Right lung (tissue), 5 donors: Measurements from ENCODE around the gene ZIK1. TPM values are rescaled to one million over a fixed set of nuclear protein-coding genes. Genes with fewer than 3 reads are reported as not detected.

Experiments used
- DNase-seq, 2 donors: peaks; one replicate each; pipeline ENCODE4 v3.0.0-alpha.2; 2013
- polyA plus RNA-seq, 5 donors: library from polyadenylated mRNA; unstranded; fragments of 120-200 nt; gene quantifications; one replicate each; pipeline versions ENCODE4 v1.2.1 to v1.2.3, GENCODE V29; 2013; ENCODE audit warnings: inconsistent platforms in 1 of 5, low replicate concordance in 1 of 5; ENCODE audit not compliant: insufficient read length in 5 of 5, insufficient read depth in 1 of 5

ZIK1 gene
- polyA plus RNA-seq, 5 donors: 11.4 to 23.8 (median 17.6) TPM

DNA sequence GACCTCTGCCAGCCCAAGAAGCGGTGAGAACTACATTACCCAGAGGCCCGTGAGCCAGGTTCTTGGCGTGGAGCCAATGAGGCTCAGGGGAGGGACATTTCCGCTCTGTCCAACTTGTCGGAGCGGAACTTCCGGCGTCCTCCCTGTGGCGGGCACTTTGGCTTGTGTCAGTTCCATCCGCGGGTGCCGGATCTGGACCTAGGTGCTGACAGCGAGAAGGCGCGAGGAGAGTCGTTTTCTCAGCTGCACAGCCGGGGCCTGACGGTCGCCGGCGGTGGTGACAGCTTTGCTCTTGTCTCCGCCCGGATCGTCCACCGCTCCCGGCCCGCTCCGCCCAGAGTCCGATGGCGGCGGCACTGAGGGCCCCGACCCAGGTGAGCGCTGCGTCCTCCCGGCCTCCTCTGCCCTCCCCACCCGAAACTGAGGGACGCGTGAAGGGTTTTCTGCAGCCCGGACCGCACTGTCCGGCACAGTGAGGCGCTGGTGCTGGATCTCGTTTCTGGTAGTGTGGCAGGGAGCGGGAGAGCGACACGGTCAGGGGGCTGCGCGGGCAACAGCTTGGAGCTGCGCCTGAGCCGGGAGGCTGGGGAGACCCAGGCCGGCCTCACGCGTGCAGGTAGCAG, 15.9 kb downstream of the ZIK1 start, which contains the start of gene ZNF530:
TSS of gene ZNF530 (plus strand) at position 125 of the 623 bp plus-strand sequence. CDS start 4,461 bp downstream, outside the sequence.
- peak; percentile 91 to 92 for DNase-seq

DNA sequence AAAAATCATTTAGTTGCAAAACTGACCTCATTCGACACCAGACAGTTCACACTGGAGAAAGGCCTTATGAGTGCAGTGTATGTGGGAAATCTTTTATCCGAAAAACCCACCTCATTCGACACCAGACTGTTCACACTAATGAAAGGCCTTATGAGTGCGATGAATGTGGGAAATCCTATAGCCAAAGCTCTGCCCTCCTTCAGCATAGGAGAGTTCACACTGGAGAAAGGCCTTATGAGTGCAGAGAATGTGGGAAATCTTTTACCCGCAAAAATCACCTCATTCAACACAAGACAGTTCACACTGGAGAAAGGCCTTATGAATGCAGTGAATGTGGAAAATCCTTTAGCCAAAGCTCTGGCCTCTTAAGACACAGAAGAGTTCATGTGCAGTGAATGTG, 23.0 kb downstream of the ZIK1 start:
- no peak for DNase-seq

- DNase-seq: no peak
Measured at GRCh38 chr19:57611113-57611512, 27.2 kb downstream of the ZIK1 start.

- DNase-seq: peak; percentile 88 to 89
Measured at GRCh38 chr19:57613941-57614743, 30.2 kb downstream of the ZIK1 start, which contains the start of gene ZNF134. ZNF134 (plus strand) TSS chr19:57614242; CDS start chr19:57619469, 5,227 bp downstream.

DNA sequence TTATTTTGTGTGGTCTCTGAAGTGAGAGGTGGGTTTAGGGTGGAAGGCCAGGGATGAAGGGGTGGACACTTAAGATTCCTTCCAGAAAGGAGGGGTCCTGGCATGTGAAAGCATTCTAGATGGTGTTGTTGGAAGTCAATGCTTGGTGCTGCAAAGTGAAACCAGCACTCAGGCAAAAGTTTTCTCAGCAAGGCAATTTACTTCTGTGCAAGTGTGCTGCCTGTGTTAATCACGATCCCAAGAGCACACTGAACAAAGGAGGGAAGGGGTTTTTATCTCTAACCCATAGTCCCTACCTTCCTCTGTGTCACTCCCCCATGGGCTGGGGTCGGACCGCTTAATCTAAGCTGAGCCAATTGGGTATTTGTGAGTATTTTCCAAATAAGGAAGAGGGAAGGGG, 31.4 kb downstream of the ZIK1 start:
- no peak for DNase-seq

DNA sequence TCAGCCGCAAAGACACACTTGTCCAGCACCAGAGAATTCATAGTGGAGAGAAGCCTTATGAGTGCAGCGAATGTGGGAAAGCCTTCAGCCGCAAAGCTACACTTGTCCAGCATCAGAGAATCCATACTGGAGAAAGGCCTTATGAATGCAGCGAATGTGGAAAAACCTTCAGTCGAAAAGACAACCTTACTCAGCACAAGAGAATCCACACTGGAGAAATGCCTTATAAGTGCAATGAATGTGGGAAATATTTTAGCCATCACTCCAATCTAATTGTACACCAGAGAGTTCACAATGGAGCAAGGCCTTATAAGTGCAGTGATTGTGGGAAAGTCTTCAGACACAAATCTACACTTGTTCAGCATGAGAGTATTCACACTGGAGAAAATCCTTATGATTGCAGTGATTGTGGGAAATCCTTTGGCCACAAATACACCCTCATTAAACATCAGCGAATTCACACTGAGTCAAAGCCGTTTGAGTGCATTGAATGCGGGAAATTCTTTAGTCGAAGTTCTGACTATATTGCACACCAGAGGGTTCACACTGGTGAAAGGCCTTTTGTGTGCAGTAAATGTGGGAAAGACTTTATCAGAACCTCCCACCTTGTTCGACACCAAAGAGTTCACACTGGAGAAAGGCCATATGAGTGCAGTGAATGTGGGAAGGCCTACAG, 36.9 kb downstream of the ZIK1 start:
- DNase-seq: no peak

DNA sequence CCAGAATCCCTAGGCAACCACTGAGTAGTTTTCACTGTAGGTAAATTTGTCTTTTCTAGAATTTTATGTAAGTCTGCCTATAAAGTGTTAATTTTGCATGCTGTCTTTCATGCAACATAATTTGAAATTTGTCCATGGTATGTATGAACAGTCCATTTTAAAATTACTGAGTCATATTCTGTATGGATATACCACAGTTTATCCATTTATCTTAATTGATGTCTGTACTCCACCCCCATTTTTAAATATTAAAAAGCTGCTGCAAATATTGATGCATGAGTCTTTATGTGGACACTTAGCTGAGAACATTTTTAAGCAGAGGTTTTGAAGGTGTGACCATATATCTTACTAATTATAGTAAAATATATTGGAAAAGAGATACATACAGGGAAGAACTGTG, 39.1 kb downstream of the ZIK1 start:
- DNase-seq: no peak

DNA sequence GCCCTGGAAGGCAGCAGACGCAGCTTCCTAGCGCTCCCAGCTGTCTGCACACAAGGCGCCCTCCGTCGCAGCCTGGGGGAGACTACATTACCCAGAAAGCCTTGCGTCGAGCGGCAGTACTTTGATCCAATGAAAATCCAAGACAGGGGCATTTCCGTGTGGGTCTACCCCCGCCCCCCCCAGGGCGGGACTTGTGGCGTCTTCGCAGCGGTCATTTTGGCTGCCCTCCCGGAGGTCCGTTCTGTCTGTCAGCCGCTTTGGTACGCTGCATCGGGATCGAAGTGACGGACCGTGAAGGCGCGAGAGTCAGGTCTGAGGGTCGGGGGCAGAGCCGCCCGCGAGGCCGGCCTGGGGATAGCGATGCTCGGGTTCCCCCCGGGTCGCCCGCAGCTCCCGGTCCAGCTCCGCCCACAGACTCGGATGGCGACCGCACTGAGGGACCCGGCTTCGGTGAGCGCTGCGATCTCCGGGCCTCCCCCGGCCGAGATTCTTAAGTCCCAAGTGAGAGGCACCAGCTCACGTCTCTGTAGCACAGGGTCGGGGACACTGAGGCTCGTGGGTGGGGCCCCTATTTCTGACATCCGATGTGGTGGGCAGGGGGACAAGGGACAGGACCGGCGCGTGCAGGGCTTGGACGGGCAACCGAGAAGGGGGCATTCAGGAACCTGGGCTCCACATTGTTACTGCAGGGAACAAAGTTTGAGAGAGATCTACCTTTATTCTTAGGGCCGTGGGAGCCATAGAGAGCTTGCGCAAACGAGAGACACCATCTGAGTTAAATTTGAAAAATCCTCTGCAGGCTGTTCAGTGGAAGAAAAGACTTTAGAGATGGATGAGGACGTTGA, 49.3 kb downstream of the ZIK1 start, which contains the start of gene ZNF211:
TSS of gene ZNF211 (plus strand) at position 182 of the 845 bp plus-strand sequence. CDS start at position 361, 179 bp downstream.
- peak; percentile 95 to 96 for DNase-seq

DNA sequence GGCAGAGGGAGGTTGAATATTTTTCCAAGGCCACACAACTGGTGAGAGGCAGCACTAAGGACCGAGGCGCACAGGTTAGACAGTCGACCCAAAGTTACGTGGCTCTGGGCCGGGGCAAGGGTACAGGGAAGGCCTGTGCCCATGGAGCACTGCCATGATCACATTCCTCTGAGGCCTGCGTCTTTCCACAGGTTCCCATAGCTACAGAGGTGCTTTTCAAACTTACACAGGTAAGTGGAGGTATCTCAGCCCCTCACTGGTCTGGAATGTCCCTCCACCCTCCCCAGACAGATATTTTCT, 49.8 kb downstream of the ZIK1 start:
- DNase-seq: peak in 1 of 2 donors; percentile 13

- DNase-seq: no peak
Measured at GRCh38 chr19:57637379-57637778, 53.4 kb downstream of the ZIK1 start.

- DNase-seq: no peak
Measured at GRCh38 chr19:57641715-57642234, 57.8 kb downstream of the ZIK1 start.

DNA sequence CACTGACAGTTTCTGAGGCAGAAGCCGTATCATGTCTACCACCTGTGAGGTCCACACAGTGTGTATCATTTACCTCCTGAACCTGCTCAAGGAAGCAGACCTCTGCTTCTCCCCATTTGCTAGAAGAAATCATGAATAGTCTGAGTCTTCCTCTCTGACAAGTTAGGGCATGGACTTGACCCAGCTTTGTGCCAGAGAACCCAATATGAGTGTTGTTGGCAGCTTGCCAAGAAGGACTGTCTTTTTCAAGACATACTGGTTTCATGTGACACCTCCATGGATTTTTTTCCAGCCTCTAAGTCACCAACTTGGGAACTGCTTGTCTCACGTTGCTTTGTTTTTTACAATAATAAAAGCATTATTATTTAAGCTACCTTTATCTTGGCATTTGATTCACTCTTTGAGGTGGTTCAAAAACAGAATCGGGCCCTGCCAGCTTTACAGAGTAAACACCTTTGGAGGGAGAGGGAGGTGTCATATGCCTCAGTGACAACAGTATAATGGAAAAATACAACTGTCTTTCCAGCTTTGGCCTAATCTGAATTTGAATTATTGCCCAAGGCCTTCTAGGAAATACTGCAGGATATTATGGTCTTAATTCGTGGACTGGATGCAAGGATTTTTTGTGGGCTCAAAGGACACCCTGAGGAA, 58.6 kb downstream of the ZIK1 start:
- no peak for DNase-seq

Other genes starting within 250 kb of the ZIK1 start
- gene ZNF304, start 232.9 kb upstream of the ZIK1 start, polyA plus RNA-seq: 10 to 100 TPM; 12.5 to 21.0 (median 17.1) TPM
- 10 to 100 TPM; 12.4 to 17.2 (median 14.5) TPM for gene TRAPPC2B, start 220.6 kb upstream of the ZIK1 start, polyA plus RNA-seq
- 10 to 100 TPM in 1 of 5 donors, 1 to 10 TPM in 4; 5.2 to 10.1 (median 6.6) TPM for gene ZNF547, start 220.6 kb upstream of the ZIK1 start, polyA plus RNA-seq
- gene ZNF548, start 194.3 kb upstream of the ZIK1 start, polyA plus RNA-seq: 10 to 100 TPM; 25.4 to 49.6 (median 37.1) TPM
- gene ZNF17, start 173.0 kb upstream of the ZIK1 start, polyA plus RNA-seq: 10 to 100 TPM in 4 of 5 donors, 1 to 10 TPM in 1; 9.1 to 17.1 (median 15.8) TPM
- 10 to 100 TPM in 4 of 5 donors, 1 to 10 TPM in 1; 8.7 to 13.1 (median 11.9) TPM for gene ZNF749, start 148.8 kb upstream of the ZIK1 start, polyA plus RNA-seq
- gene VN1R1, start 127.0 kb upstream of the ZIK1 start, polyA plus RNA-seq: 1 to 10 TPM; 2.3 to 5.4 (median 4.5) TPM
- gene ZNF772, start 106.6 kb upstream of the ZIK1 start, polyA plus RNA-seq: 10 to 100 TPM in 4 of 5 donors, 1 to 10 TPM in 1; 8.4 to 22.1 (median 19.2) TPM
- gene ZNF419, start 96.4 kb upstream of the ZIK1 start, polyA plus RNA-seq: 10 to 100 TPM; 19.5 to 32.5 (median 22.7) TPM
- gene ZNF773, start 84.2 kb upstream of the ZIK1 start, polyA plus RNA-seq: 10 to 100 TPM; 12.1 to 17.5 (median 16.5) TPM
- 10 to 100 TPM; 15.0 to 21.2 (median 20.1) TPM for gene ZNF549, start 56.8 kb upstream of the ZIK1 start, polyA plus RNA-seq
- gene ZNF550, start 24.3 kb upstream of the ZIK1 start, polyA plus RNA-seq: 10 to 100 TPM; 16.2 to 31.2 (median 23.6) TPM
- gene ZNF416, start 5.2 kb upstream of the ZIK1 start, polyA plus RNA-seq: 1 to 10 TPM; 6.6 to 9.3 (median 8.2) TPM
- 1 to 10 TPM; 4.8 to 7.7 (median 6.0) TPM for gene ZNF530, start 15.7 kb downstream of the ZIK1 start, polyA plus RNA-seq
- gene ZNF134, start 30.1 kb downstream of the ZIK1 start, polyA plus RNA-seq: 10 to 100 TPM; 21.3 to 28.9 (median 26.7) TPM
- 10 to 100 TPM; 31.0 to 45.4 (median 42.8) TPM for gene ZNF211, start 49.0 kb downstream of the ZIK1 start, polyA plus RNA-seq
- gene ZSCAN4, start 84.8 kb downstream of the ZIK1 start, polyA plus RNA-seq: under 1 TPM; 0.13 to 0.18 (median 0.15) TPM
- gene ZNF551, start 97.8 kb downstream of the ZIK1 start, polyA plus RNA-seq: 10 to 100 TPM; 12.9 to 22.0 (median 18.7) TPM
- 10 to 100 TPM; 27.8 to 50.7 (median 41.1) TPM for gene ZNF154, start 125.1 kb downstream of the ZIK1 start, polyA plus RNA-seq
- gene ZNF671, start 143.5 kb downstream of the ZIK1 start, polyA plus RNA-seq: 10 to 100 TPM; 17.5 to 25.8 (median 25.1) TPM
- 10 to 100 TPM; 25.0 to 44.2 (median 40.5) TPM for gene ZNF776, start 162.7 kb downstream of the ZIK1 start, polyA plus RNA-seq
- gene ZNF586, start 185.5 kb downstream of the ZIK1 start, polyA plus RNA-seq: 10 to 100 TPM; 21.5 to 33.9 (median 29.1) TPM
- gene ZNF552, start 230.8 kb downstream of the ZIK1 start, polyA plus RNA-seq: 10 to 100 TPM; 12.4 to 18.1 (median 16.4) TPM
- gene ZNF587B, start 246.2 kb downstream of the ZIK1 start, polyA plus RNA-seq: 10 to 100 TPM in 4 of 5 donors, 1 to 10 TPM in 1; 9.5 to 17.0 (median 13.7) TPM